Tibial artery (tissue), 4 donors: ENCODE data around the gene WWTR1.
A peak's percentile ranks its signal among the peaks of the same experiment; 100 is the strongest.

Source experiments
- DNase-seq, 2 donors: peaks; one replicate each; pipeline ENCODE4 v3.0.0-alpha.2; 2019
- H3K27ac ChIP-seq, 2 donors: fragments of 200-600 bp; sonication (generic) in 1 of 2; 1 replicate in 1 of 2; 2 replicates in 1 of 2; pipeline ENCODE4 v1.5.1; 2018 to 2019; ENCODE audit warnings: mild to moderate bottlenecking in 1 of 2
- H3K27me3 ChIP-seq, 2 donors: fragments of 200-600 bp; sonication (generic) in 1 of 2; one replicate each; pipeline versions ENCODE4 v1.5.1 to v1.6.0; 2016 to 2019
- H3K36me3 ChIP-seq, 3 donors: fragments of 200-600 bp; sonication (generic) in 2 of 3; one replicate each; pipeline ENCODE4 v1.5.1; 2016 to 2019; ENCODE audit warnings: mild to moderate bottlenecking in 2 of 3
- H3K4me1 ChIP-seq, 4 donors: fragments of 200-600 bp; sonication (generic) in 2 of 4; 1 replicate in 3 of 4; 2 replicates in 1 of 4; pipeline ENCODE4 v1.5.1; 2016 to 2019
- H3K4me3 ChIP-seq, 2 donors: fragments of 200-600 bp; sonication (generic) in 1 of 2; 1 replicate in 1 of 2; 2 replicates in 1 of 2; pipeline ENCODE4 v1.5.1; 2018 to 2019; ENCODE audit warnings: mild to moderate bottlenecking in 2 of 2
- H3K9me3 ChIP-seq, 3 donors: fragments of 200-600 bp; sonication (generic) in 1 of 3; one replicate each; pipeline ENCODE4 v1.5.1; 2016 to 2019
- CTCF ChIP-seq, 2 experiments: fragments of 200-600 bp in 1 of 2; fragments of 450-650 bp in 1 of 2; IDR thresholded peaks; one replicate each; pipeline ENCODE4 v1.5.1; 2017 to 2019; ENCODE audit warnings: antibody characterized with exemption in 2 of 2, mild to moderate bottlenecking in 1 of 2, moderate library complexity in 1 of 2
- intact Hi-C: fragments of 100-400 bp; cut with DNase I; formaldehyde crosslinking; loops from one replicate; pipeline ENCODE4 v1.15.0; 2023; ENCODE audit warnings: low total_unique reads

WWTR1 gene

GRCh38 chr3:149590691-149591441, 67.0 kb downstream of the WWTR1 start:
- H3K27ac ChIP-seq, result peak overlapping the region in 1 of 2 donors; percentile 20
- no peak for DNase-seq
- no peak overlapping the region for H3K4me3 ChIP-seq
- H3K36me3 ChIP-seq, result no peaks in the 10 kb centered on the region
- no peak for TF ChIP-seq CTCF (IDR thresholded peaks at IDR 0.05)
- no peaks in the 10 kb centered on the region for H3K9me3 ChIP-seq
- peaks cover 0 to 59% (median 23%) of the 10 kb centered on the region in 4 donors for H3K4me1 ChIP-seq
- H3K27me3 ChIP-seq, result no peaks in the 10 kb centered on the region
- intact Hi-C loops, result no loop called here

- no peak overlapping the region for H3K4me3 ChIP-seq
- no peak for TF ChIP-seq CTCF (IDR thresholded peaks at IDR 0.05)
- peaks cover 0 to 59% (median 29%) of the 10 kb centered on the region in 4 donors for H3K4me1 ChIP-seq
- no peak overlapping the region for H3K27ac ChIP-seq
- H3K36me3 ChIP-seq, result no peaks in the 10 kb centered on the region
- H3K9me3 ChIP-seq, result no peaks in the 10 kb centered on the region
- DNase-seq, result no peak
- intact Hi-C loops, result no loop called here
- H3K27me3 ChIP-seq, result no peaks in the 10 kb centered on the region
Measured at GRCh38 chr3:149589332-149589731, 68.5 kb downstream of the WWTR1 start.

- peaks cover 0 to 64% (median 33%) of the 10 kb centered on the region in 4 donors for H3K4me1 ChIP-seq
- DNase-seq, result no peak
- no peak for TF ChIP-seq CTCF (IDR thresholded peaks at IDR 0.05)
- H3K36me3 ChIP-seq, result no peaks in the 10 kb centered on the region
- H3K27ac ChIP-seq, result no peak overlapping the region
- no peaks in the 10 kb centered on the region for H3K27me3 ChIP-seq
- no peaks in the 10 kb centered on the region for H3K9me3 ChIP-seq
- H3K4me3 ChIP-seq, result no peak overlapping the region
- intact Hi-C loops, result no loop called here
Measured at GRCh38 chr3:149588909-149589308, 68.9 kb downstream of the WWTR1 start.

GRCh38 chr3:149587383-149587782, 70.4 kb downstream of the WWTR1 start:
- no peak for TF ChIP-seq CTCF (IDR thresholded peaks at IDR 0.05)
- peaks cover 0 to 69% (median 37%) of the 10 kb centered on the region in 4 donors for H3K4me1 ChIP-seq
- intact Hi-C loops, result no loop called here

GRCh38 chr3:149586871-149587270, 71.0 kb downstream of the WWTR1 start:
- Histone ChIP-seq H3K4me3 (no peak overlapping the region), H3K36me3 (no peaks in the 10 kb centered on the region), H3K9me3 (no peaks in the 10 kb centered on the region), H3K4me1 (peaks cover 0 to 69% (median 41%) of the 10 kb centered on the region in 4 donors), H3K27me3 (no peaks in the 10 kb centered on the region), H3K27ac (no peak overlapping the region)
- intact Hi-C loops, result no loop called here
- TF ChIP-seq CTCF (IDR thresholded peaks at IDR 0.05), result no peak
- DNase-seq, result no peak

More at GRCh38 chr3:149587383-149587782, 70.4 kb downstream of the WWTR1 start:
- no peak overlapping the region for H3K4me3 ChIP-seq
- H3K9me3 ChIP-seq, result no peaks in the 10 kb centered on the region
- no peak overlapping the region for H3K27ac ChIP-seq
- no peaks in the 10 kb centered on the region for H3K36me3 ChIP-seq
- H3K27me3 ChIP-seq, result no peaks in the 10 kb centered on the region
- DNase-seq, result no peak
